ENCODE data around the gene MDFI.

DNA sequence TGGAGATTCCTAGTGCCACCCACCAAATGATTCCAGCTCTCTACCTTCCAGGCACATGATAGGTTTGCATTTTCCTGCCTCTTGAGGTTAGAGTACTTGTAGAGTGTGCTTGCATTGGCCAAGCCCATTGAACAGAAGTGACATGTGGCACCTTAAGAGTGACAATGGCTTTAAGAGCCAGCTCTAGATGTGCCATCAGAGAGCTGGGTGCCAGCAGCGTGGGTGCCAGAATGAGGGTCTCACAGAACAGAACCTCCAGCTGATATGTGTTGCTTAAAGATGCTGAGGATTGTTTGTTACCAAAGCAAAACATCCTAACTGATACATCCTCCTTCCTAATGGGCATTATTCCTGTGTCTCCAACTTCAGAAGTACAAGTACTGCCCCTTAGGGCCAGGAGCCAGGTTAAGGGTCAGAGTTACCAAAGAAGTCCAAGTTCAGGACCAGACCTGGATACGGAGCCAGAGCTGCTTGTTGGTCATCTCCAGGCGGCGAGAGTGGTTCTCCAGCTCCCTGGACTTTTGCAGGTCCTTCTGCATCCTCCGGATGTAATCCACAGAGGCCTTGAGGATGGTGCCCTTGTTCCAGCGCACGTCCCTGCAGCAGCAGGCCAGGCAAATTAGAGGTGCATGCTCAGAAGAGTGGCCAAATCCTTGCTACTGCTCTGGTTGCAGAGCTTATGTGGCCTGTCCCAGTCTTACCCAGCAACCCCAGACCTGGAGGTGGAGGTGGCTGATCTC is 47.5 kb downstream of the MDFI start:
- TF ChIP-seq, protein P1, sequence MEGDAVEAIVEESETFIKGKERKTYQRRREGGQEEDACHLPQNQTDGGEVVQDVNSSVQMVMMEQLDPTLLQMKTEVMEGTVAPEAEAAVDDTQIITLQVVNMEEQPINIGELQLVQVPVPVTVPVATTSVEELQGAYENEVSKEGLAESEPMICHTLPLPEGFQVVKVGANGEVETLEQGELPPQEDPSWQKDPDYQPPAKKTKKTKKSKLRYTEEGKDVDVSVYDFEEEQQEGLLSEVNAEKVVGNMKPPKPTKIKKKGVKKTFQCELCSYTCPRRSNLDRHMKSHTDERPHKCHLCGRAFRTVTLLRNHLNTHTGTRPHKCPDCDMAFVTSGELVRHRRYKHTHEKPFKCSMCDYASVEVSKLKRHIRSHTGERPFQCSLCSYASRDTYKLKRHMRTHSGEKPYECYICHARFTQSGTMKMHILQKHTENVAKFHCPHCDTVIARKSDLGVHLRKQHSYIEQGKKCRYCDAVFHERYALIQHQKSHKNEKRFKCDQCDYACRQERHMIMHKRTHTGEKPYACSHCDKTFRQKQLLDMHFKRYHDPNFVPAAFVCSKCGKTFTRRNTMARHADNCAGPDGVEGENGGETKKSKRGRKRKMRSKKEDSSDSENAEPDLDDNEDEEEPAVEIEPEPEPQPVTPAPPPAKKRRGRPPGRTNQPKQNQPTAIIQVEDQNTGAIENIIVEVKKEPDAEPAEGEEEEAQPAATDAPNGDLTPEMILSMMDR (IDR thresholded peaks at IDR 0.05) = no peak
- no peak for TF ChIP-seq POLR2A (IDR thresholded peaks at IDR 0.05)
